Measurements from ENCODE around the gene FAM171A1. TPM values are rescaled to one million over a fixed set of nuclear protein-coding genes. Genes with fewer than 3 reads are reported as not detected.
A peak's percentile ranks its signal among the peaks of the same experiment; 100 is the strongest.
"Not testable (repeated sequence)": the region's sequence is repeated elsewhere in the genome, so short reads cannot be mapped to it uniquely, and the experiment has no call there.

Gene FAM171A1
- total RNA-seq, 1 donor = 1.1 TPM

GRCh38 chr10:15220445-15220844 lies 150.6 kb downstream of the FAM171A1 start:
- no peak for DNase-seq (ENCODE audit: low read depth in 2 of 3, low spot score in 2 of 3)

GRCh38 chr10:15216700-15217099 lies 154.4 kb downstream of the FAM171A1 start:
- DNase-seq (ENCODE audit: low read depth in 2 of 3, low spot score in 2 of 3) = no peak

GRCh38 chr10:15214237-15214636 lies 156.9 kb downstream of the FAM171A1 start:
- no peak for DNase-seq (ENCODE audit: low read depth in 2 of 3, low spot score in 2 of 3)

- no peak for DNase-seq (ENCODE audit: low read depth in 2 of 3, low spot score in 2 of 3)
Observed at GRCh38 chr10:15213461-15213861, 157.6 kb downstream of the FAM171A1 start.

GRCh38 chr10:15211464-15211979 lies 159.6 kb downstream of the FAM171A1 start:
- no peak for DNase-seq (ENCODE audit: low read depth in 2 of 3, low spot score in 2 of 3)

- DNase-seq (ENCODE audit: low read depth in 2 of 3, low spot score in 2 of 3) = no peak
Observed at GRCh38 chr10:15210521-15210920, 160.6 kb downstream of the FAM171A1 start.

- peak; percentile 58 to 76 (median 68) for DNase-seq (ENCODE audit: low read depth in 2 of 3, low spot score in 2 of 3)
Observed at GRCh38 chr10:15209827-15210509, 161.1 kb downstream of the FAM171A1 start.

- DNase-seq (ENCODE audit: low read depth in 2 of 3, low spot score in 2 of 3) = no peak
Observed at GRCh38 chr10:15208221-15208620, 162.9 kb downstream of the FAM171A1 start.

GRCh38 chr10:15207410-15207809 lies 163.7 kb downstream of the FAM171A1 start:
- DNase-seq (ENCODE audit: low read depth in 2 of 3, low spot score in 2 of 3) = not testable (repeated sequence)

- no peak for DNase-seq (ENCODE audit: low read depth in 2 of 3, low spot score in 2 of 3)
Observed at GRCh38 chr10:15202639-15203038, 168.4 kb downstream of the FAM171A1 start.

- DNase-seq (ENCODE audit: low read depth in 2 of 3, low spot score in 2 of 3) = not testable (repeated sequence)
Observed at GRCh38 chr10:15202301-15202621, 168.8 kb downstream of the FAM171A1 start.

GRCh38 chr10:15201589-15202300 lies 169.3 kb downstream of the FAM171A1 start:
- no peak for DNase-seq (ENCODE audit: low read depth in 2 of 3, low spot score in 2 of 3)

GRCh38 chr10:15200626-15201025 lies 170.5 kb downstream of the FAM171A1 start:
- DNase-seq (ENCODE audit: low read depth in 2 of 3, low spot score in 2 of 3) = no peak

GRCh38 chr10:15197911-15198310 lies 173.2 kb downstream of the FAM171A1 start:
- no peak for DNase-seq (ENCODE audit: low read depth in 2 of 3, low spot score in 2 of 3)

GRCh38 chr10:15197276-15197675 lies 173.8 kb downstream of the FAM171A1 start:
- no peak for DNase-seq (ENCODE audit: low read depth in 2 of 3, low spot score in 2 of 3)

GRCh38 chr10:15196021-15196834 lies 174.9 kb downstream of the FAM171A1 start:
- peak in 1 of 3 donors; percentile 13 for DNase-seq (ENCODE audit: low read depth in 2 of 3, low spot score in 2 of 3)

GRCh38 chr10:15189133-15189885 lies 181.8 kb downstream of the FAM171A1 start:
- DNase-seq (ENCODE audit: low read depth in 2 of 3, low spot score in 2 of 3) = peak in 1 of 3 donors; percentile 59

GRCh38 chr10:15188603-15189002 lies 182.5 kb downstream of the FAM171A1 start:
- DNase-seq (ENCODE audit: low read depth in 2 of 3, low spot score in 2 of 3) = no peak

GRCh38 chr10:15183689-15184481 lies 187.2 kb downstream of the FAM171A1 start:
- no peak for DNase-seq (ENCODE audit: low read depth in 2 of 3, low spot score in 2 of 3)
